Activated CD8-positive, alpha-beta T cell treated with anti-CD3 and anti-CD28 coated beads for 36 hours (primary cell): ENCODE measurements around the gene LIX1. TPM values are rescaled to one million over a fixed set of nuclear protein-coding genes. Genes with fewer than 3 reads are reported as not detected.
A peak's percentile ranks its signal among the peaks of the same experiment; 100 is the strongest.

Experiments
- ATAC-seq: fragments of 200-7000 bp; cut with Tn5 transposase; one replicate; pipeline ENCODE4 v1.10.0; 2021; ENCODE audit warnings: mild to moderate bottlenecking, moderate library complexity
- CTCF ChIA-PET: fragments of 350-600 bp; sonication (Branson Sonifier 250); formaldehyde crosslinking; loops from one replicate; lab custom pipeline; 2021; ENCODE audit warnings: antibody characterized with exemption; lab: Charles Lee
- POLR2A ChIA-PET: fragments of 350-600 bp; sonication (Branson Sonifier 250); formaldehyde crosslinking; loops from one replicate; lab custom pipeline; 2021; ENCODE audit warnings: antibody characterized with exemption; lab: Charles Lee
- DNase-seq: peaks from one replicate; pipeline ENCODE4 v3.0.0-alpha.2; 2020
- H3K27ac Mint-ChIP-seq: one replicate; pipeline ENCODE4 v1.8.0; 2021; ENCODE audit warnings: mild to moderate bottlenecking, mixed read lengths
- H3K27me3 Mint-ChIP-seq: one replicate; pipeline ENCODE4 v1.8.0; 2021; ENCODE audit warnings: mixed read lengths
- H3K36me3 Mint-ChIP-seq: one replicate; pipeline ENCODE4 v1.8.0; 2021; ENCODE audit warnings: low read depth, mixed read lengths
- H3K4me1 Mint-ChIP-seq: one replicate; pipeline ENCODE4 v1.8.0; 2021; ENCODE audit warnings: low read depth, mixed read lengths
- H3K4me3 Mint-ChIP-seq: one replicate; pipeline ENCODE4 v1.8.0; 2021; ENCODE audit warnings: mild to moderate bottlenecking, moderate library complexity, mixed read lengths
- H3K9me3 Mint-ChIP-seq: one replicate; pipeline ENCODE4 v1.8.0; 2021; ENCODE audit warnings: mixed read lengths
- intact Hi-C: fragments of 100-400 bp; cut with micrococcal nuclease; formaldehyde crosslinking; loops from one replicate; pipeline ENCODE4 v1.10.0; 2022
- total RNA-seq, 2 experiments: library from RNA; stranded (reverse); gene quantifications; one replicate each; pipeline ENCODE4 v1.2.3, GENCODE V29; 2021
- TF ChIP-seq, protein P1 (sequence below): fragments of 200-600 bp; IDR thresholded peaks from one replicate; pipeline ENCODE4 v1.8.0; 2022; ENCODE audit warnings: antibody characterized with exemption, mild to moderate bottlenecking

Gene LIX1
- total RNA-seq, 2 experiments from 2014 or later: not detected

GRCh38 chr5:97167435-97167834 lies 25.0 kb upstream of the LIX1 start:
- ChIA-PET CTCF (interaction anchor here (1.1 to 11.6 kb wide), 7 partner anchors 10 to 415 kb away, joined by 3 to 213 read pairs (median 5); partner anchors contain the start of gene ERAP2), POLR2A (no interaction called here)
- Mint-ChIP-seq H3K4me1 (peaks cover 31% of the 10 kb centered on the region), H3K36me3 (peaks cover 33% of the 10 kb centered on the region), H3K27me3 (no peaks in the 10 kb centered on the region), H3K9me3 (no peaks in the 10 kb centered on the region), H3K27ac (peak overlapping the region; percentile 87), H3K4me3 (no peak overlapping the region)
- DNase-seq (no peak), ATAC-seq (no peak)
- TF ChIP-seq, protein P1, sequence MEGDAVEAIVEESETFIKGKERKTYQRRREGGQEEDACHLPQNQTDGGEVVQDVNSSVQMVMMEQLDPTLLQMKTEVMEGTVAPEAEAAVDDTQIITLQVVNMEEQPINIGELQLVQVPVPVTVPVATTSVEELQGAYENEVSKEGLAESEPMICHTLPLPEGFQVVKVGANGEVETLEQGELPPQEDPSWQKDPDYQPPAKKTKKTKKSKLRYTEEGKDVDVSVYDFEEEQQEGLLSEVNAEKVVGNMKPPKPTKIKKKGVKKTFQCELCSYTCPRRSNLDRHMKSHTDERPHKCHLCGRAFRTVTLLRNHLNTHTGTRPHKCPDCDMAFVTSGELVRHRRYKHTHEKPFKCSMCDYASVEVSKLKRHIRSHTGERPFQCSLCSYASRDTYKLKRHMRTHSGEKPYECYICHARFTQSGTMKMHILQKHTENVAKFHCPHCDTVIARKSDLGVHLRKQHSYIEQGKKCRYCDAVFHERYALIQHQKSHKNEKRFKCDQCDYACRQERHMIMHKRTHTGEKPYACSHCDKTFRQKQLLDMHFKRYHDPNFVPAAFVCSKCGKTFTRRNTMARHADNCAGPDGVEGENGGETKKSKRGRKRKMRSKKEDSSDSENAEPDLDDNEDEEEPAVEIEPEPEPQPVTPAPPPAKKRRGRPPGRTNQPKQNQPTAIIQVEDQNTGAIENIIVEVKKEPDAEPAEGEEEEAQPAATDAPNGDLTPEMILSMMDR: no peak
- intact Hi-C loops: no loop called here

DNA sequence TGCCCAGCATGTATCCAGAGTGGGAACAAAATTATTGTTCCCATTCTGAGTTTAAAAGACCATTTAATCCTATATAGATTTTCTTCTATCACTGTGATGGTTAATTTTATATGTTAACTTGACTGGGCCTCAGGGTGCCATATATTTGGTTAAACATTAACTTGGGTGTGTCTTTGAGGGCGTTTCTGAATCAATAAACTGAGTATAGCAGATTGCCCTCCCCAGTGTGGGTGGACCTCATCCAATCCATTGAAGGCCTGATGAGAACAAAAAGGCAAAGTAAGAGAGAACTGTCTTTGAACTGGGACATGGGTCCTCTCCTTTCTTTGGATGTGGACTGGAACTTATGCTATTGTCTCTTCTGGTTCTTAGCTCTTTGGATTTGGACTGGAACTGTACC lies 23.3 kb upstream of the LIX1 start:
- DNase-seq (no peak), ATAC-seq (no peak)
- ChIA-PET CTCF (interaction anchor here (1.1 to 11.6 kb wide), 4 partner anchors 15 to 462 kb away, joined by 3 to 213 read pairs (median 6); partner anchors contain the start of gene ERAP2), POLR2A (interaction anchor here (0.6 kb wide), 1 partner anchor 15 kb away, joined by 3 read pairs; no protein-coding TSS in a partner anchor)
- Mint-ChIP-seq H3K36me3 (peaks cover 32% of the 10 kb centered on the region), H3K9me3 (no peaks in the 10 kb centered on the region), H3K4me1 (peaks cover 20% of the 10 kb centered on the region), H3K27ac (peak overlapping the region; percentile 12), H3K4me3 (no peak overlapping the region), H3K27me3 (no peaks in the 10 kb centered on the region)
- TF ChIP-seq, protein P1: no peak
- intact Hi-C loops: no loop called here

DNA sequence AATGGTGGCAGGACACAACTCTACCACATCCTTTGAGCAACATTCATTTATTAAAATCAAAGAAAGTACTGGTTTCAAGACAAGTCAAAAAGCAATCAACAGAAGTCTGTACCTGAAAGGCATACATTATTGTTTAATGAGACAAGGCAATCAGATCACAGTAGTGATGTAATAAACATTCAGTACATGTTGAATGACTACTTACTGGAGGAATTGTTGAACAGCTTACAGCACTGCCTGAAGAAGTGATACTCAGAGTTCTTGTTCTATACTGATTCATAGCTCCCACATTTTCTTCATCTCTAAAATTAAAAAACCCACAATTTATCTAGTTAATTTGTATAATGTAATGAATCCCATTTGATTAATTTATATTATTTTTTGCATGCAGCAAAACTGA lies 22.4 kb upstream of the LIX1 start:
- TF ChIP-seq, protein P1: no peak
- ChIA-PET CTCF (interaction anchor here (0.7 to 11.6 kb wide), 10 partner anchors 8 to 551 kb away, joined by 3 to 213 read pairs (median 4); partner anchors contain the start of gene ERAP2), POLR2A (interaction anchor here (1.5 kb wide), 1 partner anchor 358 kb away, joined by 4 read pairs; the partner anchor contains the start of gene ERAP1)
- H3K4me3 Mint-ChIP-seq: no peak overlapping the region
- H3K36me3 Mint-ChIP-seq: peaks cover 36% of the 10 kb centered on the region
- H3K4me1 Mint-ChIP-seq: peaks cover 20% of the 10 kb centered on the region
- intact Hi-C loops: loop anchor here (5.0 kb wide), 1 partner anchor 163 kb away; no protein-coding TSS in a partner anchor
- no peaks in the 10 kb centered on the region for H3K9me3 Mint-ChIP-seq
- DNase-seq (no peak), ATAC-seq (peak; percentile 62)
- H3K27ac Mint-ChIP-seq: peak overlapping the region; percentile 74
- H3K27me3 Mint-ChIP-seq: no peaks in the 10 kb centered on the region

- intact Hi-C loops: loop anchor here (2.0 to 5.0 kb wide), 3 partner anchors 162 to 411 kb away; no protein-coding TSS in a partner anchor
- DNase-seq (no peak), ATAC-seq (no peak)
- H3K27ac Mint-ChIP-seq: no peak overlapping the region
- no peaks in the 10 kb centered on the region for H3K27me3 Mint-ChIP-seq
- H3K36me3 Mint-ChIP-seq: peaks cover 42% of the 10 kb centered on the region
- H3K9me3 Mint-ChIP-seq: no peaks in the 10 kb centered on the region
- ChIA-PET CTCF (interaction anchor here (0.5 to 11.6 kb wide), 20 partner anchors 9 to 1604 kb away, joined by 3 to 213 read pairs (median 4); partner anchors contain the start of gene ERAP2), POLR2A (interaction anchor here (1.5 kb wide), 1 partner anchor 357 kb away, joined by 4 read pairs; the partner anchor contains the start of gene ERAP1)
- peaks cover 20% of the 10 kb centered on the region for H3K4me1 Mint-ChIP-seq
- no peak overlapping the region for H3K4me3 Mint-ChIP-seq
- TF ChIP-seq, protein P1: no peak
Measured at GRCh38 chr5:97163790-97164285, 21.4 kb upstream of the LIX1 start.

GRCh38 chr5:97163360-97163764 lies 21.0 kb upstream of the LIX1 start:
- H3K27ac Mint-ChIP-seq: no peak overlapping the region
- DNase-seq: no peak
- ATAC-seq: no peak
- ChIA-PET POLR2A (interaction anchor here (1.5 kb wide), 1 partner anchor 356 kb away, joined by 4 read pairs; the partner anchor contains the start of gene ERAP1), CTCF (interaction anchor here (0.9 to 11.6 kb wide), 25 partner anchors 11 to 549 kb away, joined by 3 to 213 read pairs (median 4); partner anchors contain the start of genes ERAP1 and ERAP2)
- H3K27me3 Mint-ChIP-seq: no peaks in the 10 kb centered on the region
- peaks cover 47% of the 10 kb centered on the region for H3K36me3 Mint-ChIP-seq
- peaks cover 20% of the 10 kb centered on the region for H3K4me1 Mint-ChIP-seq
- TF ChIP-seq, protein P1: peak; percentile 91
- intact Hi-C loops: loop anchor here (2.0 to 5.0 kb wide), 3 partner anchors 161 to 411 kb away; no protein-coding TSS in a partner anchor
- no peak overlapping the region for H3K4me3 Mint-ChIP-seq
- peaks cover 1% of the 10 kb centered on the region for H3K9me3 Mint-ChIP-seq
